Activated CD8-positive, alpha-beta memory T cell treated with anti-CD3 and anti-CD28 coated beads for 48 hours (primary cell): ENCODE results near the gene ZBP1.

Experiments
- DNase-seq, 3 experiments: peaks; one replicate each; pipeline ENCODE4 v3.0.0-alpha.2; 2020; ENCODE audit warnings: low read depth in 2 of 3, low spot score in 2 of 3

Gene ZBP1

GRCh38 chr20:57601211-57601570 is 19.0 kb downstream of the ZBP1 start:
- no peak for DNase-seq

- no peak for DNase-seq
Observed at GRCh38 chr20:57600320-57601210, 19.7 kb downstream of the ZBP1 start.

- no peak for DNase-seq
Observed at GRCh38 chr20:57598491-57598890, 21.7 kb downstream of the ZBP1 start.

- DNase-seq = no peak
Observed at GRCh38 chr20:57598060-57598459, 22.2 kb downstream of the ZBP1 start.

GRCh38 chr20:57596998-57597939 is 23.0 kb downstream of the ZBP1 start:
- peak; percentile 36 to 58 (median 54) for DNase-seq

GRCh38 chr20:57596358-57596757 is 23.9 kb downstream of the ZBP1 start:
- no peak for DNase-seq

GRCh38 chr20:57595041-57596030 is 24.9 kb downstream of the ZBP1 start:
- no peak for DNase-seq

GRCh38 chr20:57594092-57594951 is 25.9 kb downstream of the ZBP1 start:
- DNase-seq = peak in 1 of 3 experiments; percentile 50

- no peak for DNase-seq
Observed at GRCh38 chr20:57593134-57593886, 26.9 kb downstream of the ZBP1 start.

- DNase-seq = no peak
Observed at GRCh38 chr20:57592263-57593092, 27.7 kb downstream of the ZBP1 start.

- DNase-seq = no peak
Observed at GRCh38 chr20:57591289-57592229, 28.7 kb downstream of the ZBP1 start.

- DNase-seq = no peak
Observed at GRCh38 chr20:57590485-57591288, 29.5 kb downstream of the ZBP1 start.

GRCh38 chr20:57589728-57590484 is 30.3 kb downstream of the ZBP1 start:
- DNase-seq = no peak

GRCh38 chr20:57589123-57589727 is 31.0 kb downstream of the ZBP1 start:
- DNase-seq = no peak

GRCh38 chr20:57588596-57588995 is 31.6 kb downstream of the ZBP1 start:
- DNase-seq = no peak
